CD4-positive, alpha-beta T cell (primary cell): ENCODE data around the gene MS4A15. TPM values are rescaled to one million over a fixed set of nuclear protein-coding genes. Genes with fewer than 3 reads are reported as not detected.

Source experiments
- ATAC-seq: fragments of 200-7000 bp; cut with Tn5 transposase; one replicate; pipeline ENCODE4 v1.10.0; 2022; ENCODE audit warnings: mild to moderate bottlenecking; ENCODE audit not compliant: poor library complexity
- CTCF ChIA-PET: fragments of 350-600 bp; sonication (Branson Sonifier 250); formaldehyde crosslinking; loops from one replicate; lab custom pipeline; 2021; ENCODE audit warnings: antibody characterized with exemption, inconsistent platforms; lab: Charles Lee
- POLR2A ChIA-PET: fragments of 350-600 bp; sonication (Branson Sonifier 250); formaldehyde crosslinking; loops from one replicate; lab custom pipeline; 2021; ENCODE audit warnings: antibody characterized with exemption, inconsistent platforms; lab: Charles Lee
- DNase-seq, 14 experiments: peaks; one replicate each; pipeline ENCODE4 v3.0.0-alpha.2; 2013 to 2020; ENCODE audit warnings: mixed read lengths in 2 of 14
- H3K27ac ChIP-seq, 2 donors: one replicate each; pipeline versions ENCODE4 v1.5.1 to v1.7.0; 2013; ENCODE audit warnings: low read length in 2 of 2, low read depth in 1 of 2, mild to moderate bottlenecking in 1 of 2
- H3K27me3 ChIP-seq, 2 experiments: 1 replicate in 1 of 2; 2 replicates in 1 of 2; pipeline versions ENCODE4 v1.6.1 to v1.7.0; 2013; ENCODE audit warnings: low read length in 2 of 2, control low read depth in 1 of 2, mild to moderate bottlenecking in 1 of 2, moderate library complexity in 1 of 2; ENCODE audit not compliant: insufficient read depth in 2 of 2, control insufficient read depth in 1 of 2
- H3K36me3 ChIP-seq: one replicate; pipeline ENCODE4 v1.6.1; 2013; ENCODE audit warnings: low read length, control low read depth; ENCODE audit not compliant: insufficient read depth
- H3K4me1 ChIP-seq: one replicate; pipeline ENCODE4 v1.6.1; 2013; ENCODE audit warnings: low read length, control low read depth; ENCODE audit not compliant: insufficient read depth
- H3K4me3 ChIP-seq: one replicate; pipeline ENCODE4 v1.5.1; 2013; ENCODE audit warnings: mild to moderate bottlenecking, low read length, moderate library complexity
- H3K9me3 ChIP-seq, 2 experiments: 1 replicate in 1 of 2; 2 replicates in 1 of 2; pipeline versions ENCODE4 v1.6.1 to v1.7.0; 2013; ENCODE audit warnings: low read length in 2 of 2, mild to moderate bottlenecking in 2 of 2, control low read depth in 1 of 2, moderate library complexity in 1 of 2; ENCODE audit not compliant: control insufficient read depth in 1 of 2, insufficient read depth in 1 of 2
- H3K27ac Mint-ChIP-seq: one replicate; pipeline ENCODE4 v1.8.0; 2020; ENCODE audit warnings: mixed read lengths
- H3K27me3 Mint-ChIP-seq: one replicate; pipeline ENCODE4 v1.8.0; 2021; ENCODE audit warnings: mixed read lengths
- H3K36me3 Mint-ChIP-seq: one replicate; pipeline ENCODE4 v1.8.0; 2021; ENCODE audit warnings: low read depth, mixed read lengths
- H3K4me1 Mint-ChIP-seq: one replicate; pipeline ENCODE4 v1.8.0; 2021; ENCODE audit warnings: low read depth, mixed read lengths
- H3K4me3 Mint-ChIP-seq: one replicate; pipeline ENCODE4 v1.8.0; 2020; ENCODE audit warnings: mild to moderate bottlenecking, mixed read lengths
- H3K9me3 Mint-ChIP-seq: one replicate; pipeline ENCODE4 v1.8.0; 2020; ENCODE audit warnings: mixed read lengths
- CTCF ChIP-seq: fragments of 200-600 bp; IDR thresholded peaks from one replicate; pipeline ENCODE4 v1.8.0; 2022; ENCODE audit warnings: antibody characterized with exemption, mild to moderate bottlenecking
- intact Hi-C, 2 experiments: fragments of 100-400 bp; cut with DNase I in 1 of 2; cut with micrococcal nuclease in 1 of 2; formaldehyde crosslinking; loops; one replicate each; pipeline versions ENCODE4 v1.15.1 to v1.9.0; 2023 to 2025; cut with DNase I, micrococcal nuclease
- total RNA-seq, 174 experiments: library from RNA in 2 of 174; stranded (reverse) in 2 of 174; gene quantifications; one replicate each; pipeline ENCODE4 v1.2.3 and lab custom pipeline; 2021 to 2026

Gene MS4A15
- total RNA-seq, 2 experiments from 2014 or later = not detected

DNA sequence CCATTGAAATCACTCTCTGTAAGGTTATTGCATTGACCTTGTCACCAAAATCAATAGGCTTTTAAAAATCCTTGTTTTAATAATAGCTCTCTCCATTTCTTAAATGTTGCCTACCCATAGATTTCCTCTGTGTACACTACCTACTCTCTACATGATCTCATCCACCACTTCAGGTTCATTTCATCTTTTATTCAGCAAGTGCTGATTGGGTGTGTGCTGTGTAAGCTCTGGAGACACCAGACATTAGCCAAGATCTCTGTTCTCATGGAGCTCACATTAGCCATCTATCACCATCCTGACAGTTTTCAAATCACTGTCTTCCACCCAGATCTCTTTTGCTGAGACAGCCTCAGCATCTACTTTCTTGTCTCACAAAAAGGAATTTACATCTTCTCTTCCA, 24.1 kb downstream of the MS4A15 start:
- Histone ChIP-seq H3K9me3 (no peaks in the 10 kb centered on the region), H3K27ac (no peak overlapping the region), H3K4me1 (no peaks in the 10 kb centered on the region), H3K27me3 (no peaks in the 10 kb centered on the region), H3K36me3 (no peaks in the 10 kb centered on the region), H3K4me3 (no peak overlapping the region)
- TF ChIP-seq CTCF = no peak
- CTCF ChIA-PET = no interaction called here
- Mint-ChIP-seq H3K4me1 (no peaks in the 10 kb centered on the region), H3K9me3 (no peaks in the 10 kb centered on the region), H3K4me3 (no peak overlapping the region), H3K36me3 (no peaks in the 10 kb centered on the region), H3K27me3 (no peaks in the 10 kb centered on the region), H3K27ac (no peak overlapping the region)
- DNase-seq = no peak
- ATAC-seq = no peak
- intact Hi-C loops = no loop called here
- POLR2A ChIA-PET = no interaction called here

DNA sequence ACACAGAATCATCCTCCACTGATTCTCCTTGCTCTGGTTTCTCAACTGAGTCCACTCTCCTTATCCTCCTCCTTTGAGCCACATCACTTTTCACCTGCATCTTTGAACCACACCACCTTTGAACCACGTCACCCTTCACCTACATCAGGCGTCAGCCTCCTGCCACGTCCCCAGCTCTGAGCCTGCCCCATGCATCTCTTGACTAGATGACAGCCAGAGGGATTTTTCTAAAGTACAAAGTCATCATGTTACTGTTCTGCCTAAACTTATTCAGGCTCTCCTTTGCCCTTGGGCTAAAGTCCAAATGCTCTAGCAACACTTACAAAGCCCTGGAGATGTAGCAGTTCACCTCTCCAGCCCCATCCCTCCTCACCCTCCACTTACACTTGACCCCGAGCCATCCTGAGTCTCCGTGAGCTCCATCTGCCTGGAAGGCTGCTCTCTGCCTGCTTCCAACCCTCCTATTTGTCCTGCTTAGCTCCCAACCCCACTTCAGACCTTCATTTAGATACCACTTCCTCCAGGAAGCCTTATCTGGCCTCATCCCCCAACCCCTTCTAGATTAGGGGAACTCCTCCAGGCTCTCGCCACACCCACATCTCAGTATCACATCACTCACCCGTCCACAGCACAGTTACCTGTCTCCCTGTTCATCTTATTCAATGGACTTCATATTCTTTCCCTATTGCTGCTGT, 24.8 kb downstream of the MS4A15 start:
- POLR2A ChIA-PET = no interaction called here
- no peak overlapping the region for H3K4me3 Mint-ChIP-seq
- Histone ChIP-seq H3K27ac (no peak overlapping the region), H3K27me3 (no peaks in the 10 kb centered on the region), H3K4me1 (no peaks in the 10 kb centered on the region), H3K4me3 (no peak overlapping the region), H3K9me3 (no peaks in the 10 kb centered on the region), H3K36me3 (no peaks in the 10 kb centered on the region)
- DNase-seq = no peak
- no peaks in the 10 kb centered on the region for H3K9me3 Mint-ChIP-seq
- intact Hi-C loops = no loop called here
- TF ChIP-seq CTCF = no peak
- no peak for ATAC-seq
- no peaks in the 10 kb centered on the region for H3K36me3 Mint-ChIP-seq
- CTCF ChIA-PET = no interaction called here
- H3K27me3 Mint-ChIP-seq = no peaks in the 10 kb centered on the region
- no peaks in the 10 kb centered on the region for H3K4me1 Mint-ChIP-seq
- H3K27ac Mint-ChIP-seq = no peak overlapping the region

GRCh38 chr11:60781981-60782316, 25.3 kb downstream of the MS4A15 start:
- H3K27me3 ChIP-seq = no peaks in the 10 kb centered on the region
- Mint-ChIP-seq H3K4me3 (no peak overlapping the region), H3K9me3 (no peaks in the 10 kb centered on the region), H3K27me3 (no peaks in the 10 kb centered on the region), H3K4me1 (no peaks in the 10 kb centered on the region), H3K36me3 (no peaks in the 10 kb centered on the region), H3K27ac (no peak overlapping the region)
- no peaks in the 10 kb centered on the region for H3K36me3 ChIP-seq
- no peak overlapping the region for H3K4me3 ChIP-seq
- no peaks in the 10 kb centered on the region for H3K4me1 ChIP-seq
- POLR2A ChIA-PET = no interaction called here
- no peak overlapping the region for H3K27ac ChIP-seq
- TF ChIP-seq CTCF = no peak
- CTCF ChIA-PET = no interaction called here
- H3K9me3 ChIP-seq = no peaks in the 10 kb centered on the region
- intact Hi-C loops = no loop called here
- DNase-seq (no peak), ATAC-seq (no peak)
